HG03097 (cell line): ENCODE results near the gene S100A12.

Experiments
- ATAC-seq: cut with Tn5 transposase; IDR thresholded peaks from one replicate; pipeline ENCODE4 v1.9.1; 2021; ENCODE audit not compliant: unreplicated experiment, low FRiP score

S100A12 gene

GRCh38 chr1:153397051-153397923 is 21.9 kb upstream of the S100A12 start:
- ATAC-seq, result no peak

- no peak for ATAC-seq
These were observed 21.0 kb upstream of the S100A12 start for GRCh38 chr1:153396461-153396860.

GRCh38 chr1:153395776-153396175 is 20.4 kb upstream of the S100A12 start:
- ATAC-seq, result no peak

- no peak for ATAC-seq
These were observed 19.8 kb upstream of the S100A12 start for GRCh38 chr1:153395136-153395685.

GRCh38 chr1:153394391-153394790 is 19.0 kb upstream of the S100A12 start:
- no peak for ATAC-seq

- no peak for ATAC-seq
These were observed 18.5 kb upstream of the S100A12 start for GRCh38 chr1:153393926-153394325.

- ATAC-seq, result no peak
These were observed 17.4 kb upstream of the S100A12 start for GRCh38 chr1:153392822-153393221.

- no peak for ATAC-seq
These were observed 16.8 kb upstream of the S100A12 start for GRCh38 chr1:153392258-153392657.

GRCh38 chr1:153390938-153391710 is 15.7 kb upstream of the S100A12 start, which contains the start of gene S100A8:
Gene S100A8 (minus strand): TSS chr1:153391073. CDS start chr1:153390535, 538 bp downstream.
- ATAC-seq, result no peak

GRCh38 chr1:153389973-153390879 is 14.8 kb upstream of the S100A12 start:
- ATAC-seq, result no peak

- ATAC-seq, result no peak
These were observed 14.0 kb upstream of the S100A12 start for GRCh38 chr1:153389401-153389800.

- no peak for ATAC-seq
These were observed 12.4 kb upstream of the S100A12 start for GRCh38 chr1:153387785-153388184.

GRCh38 chr1:153387001-153387400 is 11.6 kb upstream of the S100A12 start:
- ATAC-seq, result no peak

- no peak for ATAC-seq
These were observed 11.1 kb upstream of the S100A12 start for GRCh38 chr1:153386500-153386901.

GRCh38 chr1:153384958-153385580 is 9.6 kb upstream of the S100A12 start:
- no peak for ATAC-seq

- ATAC-seq, result no peak
These were observed 5.3 kb upstream of the S100A12 start for GRCh38 chr1:153380711-153381110.

GRCh38 chr1:153379591-153379990 is 4.2 kb upstream of the S100A12 start:
- no peak for ATAC-seq

GRCh38 chr1:153374071-153374470 is 1.4 kb downstream of the S100A12 start:
- no peak for ATAC-seq

GRCh38 chr1:153372571-153372970 is 2.9 kb downstream of the S100A12 start:
- no peak for ATAC-seq

- ATAC-seq, result no peak
These were observed 4.2 kb downstream of the S100A12 start for GRCh38 chr1:153371231-153371630.
